HG02759 (cell line): Measurements from ENCODE around the gene ECD.
A peak's percentile ranks its signal among the peaks of the same experiment; 100 is the strongest.

Experiments used
- ATAC-seq: cut with Tn5 transposase; IDR thresholded peaks from one replicate; pipeline ENCODE4 v1.9.1; 2021; ENCODE audit warnings: mild to moderate bottlenecking, moderate library complexity; ENCODE audit not compliant: unreplicated experiment

The ECD gene

GRCh38 chr10:73167783-73168464 is at the start of gene ECD, which contains the start of gene FAM149B1:
Gene ECD (minus strand): TSS chr10:73168008. CDS start chr10:73163937, 4,071 bp downstream.
Gene FAM149B1 (plus strand): TSS chr10:73168119. CDS start chr10:73168340, 221 bp downstream.
- peak; percentile 95 for ATAC-seq

DNA sequence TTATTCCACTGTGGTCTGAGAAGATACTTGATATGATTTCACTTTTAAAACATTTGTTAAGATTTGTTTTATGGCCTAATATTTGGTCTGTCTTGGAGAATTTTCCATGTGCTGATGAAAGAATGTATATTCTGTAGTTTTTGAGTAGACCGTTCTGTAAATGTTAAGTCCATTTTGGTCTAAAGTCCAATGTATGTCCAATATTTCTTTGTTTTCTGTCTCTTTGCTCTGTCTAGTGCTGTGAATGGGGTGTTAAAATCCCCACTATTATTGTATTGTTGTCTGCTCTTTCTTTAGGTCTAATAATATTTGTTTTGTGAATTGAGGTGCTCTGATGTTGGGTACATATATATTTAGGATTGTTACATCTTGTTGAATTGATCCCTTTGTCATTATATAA is 47.9 kb upstream of the ECD start:
- ATAC-seq: no peak

- no peak for ATAC-seq
Observed at GRCh38 chr10:73211106-73211811, 43.5 kb upstream of the ECD start.

- no peak for ATAC-seq
Observed at GRCh38 chr10:73210395-73211105, 42.7 kb upstream of the ECD start.

DNA sequence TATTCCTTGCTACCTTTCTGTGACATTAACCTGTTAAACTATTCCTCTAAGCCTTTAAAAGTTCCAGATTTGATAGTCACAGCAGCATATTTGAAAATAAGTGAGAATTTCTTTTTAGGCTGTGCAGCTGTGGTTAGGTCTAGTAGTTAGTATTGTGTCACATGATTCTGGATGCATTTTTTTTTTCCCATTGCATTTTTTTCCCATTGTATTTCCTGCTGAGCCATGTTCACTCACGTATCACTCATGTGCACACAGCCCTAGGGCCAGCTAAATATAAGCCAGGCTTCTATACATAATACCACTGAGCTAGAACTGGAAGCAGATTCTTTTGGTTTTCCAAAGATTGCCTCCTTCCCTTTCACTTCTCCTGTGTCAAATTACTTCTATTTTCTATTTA is 41.9 kb upstream of the ECD start:
- no peak for ATAC-seq

GRCh38 chr10:73207883-73208282 is 40.1 kb upstream of the ECD start:
- ATAC-seq: no peak

DNA sequence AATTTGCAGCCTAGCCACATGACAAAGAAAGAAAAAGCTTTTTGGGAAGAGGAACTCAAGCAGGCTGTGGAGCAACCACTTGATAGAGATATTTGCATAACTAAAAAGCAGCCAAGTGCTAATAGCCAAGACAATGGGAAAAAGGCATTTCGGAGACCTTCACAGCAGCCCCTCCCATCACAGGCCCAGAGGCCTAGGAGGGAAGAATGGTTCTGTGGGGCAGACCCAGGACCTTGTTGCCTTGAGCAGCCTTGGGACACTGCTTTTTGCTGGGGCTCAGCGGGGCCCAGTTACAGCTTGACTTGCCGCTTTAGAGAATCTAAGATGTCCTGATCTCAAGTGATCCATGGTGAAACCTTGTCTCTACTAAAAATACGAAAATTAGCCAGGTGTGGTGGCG is 38.6 kb upstream of the ECD start:
- ATAC-seq: no peak

GRCh38 chr10:73205890-73206289 is 38.1 kb upstream of the ECD start:
- no peak for ATAC-seq

DNA sequence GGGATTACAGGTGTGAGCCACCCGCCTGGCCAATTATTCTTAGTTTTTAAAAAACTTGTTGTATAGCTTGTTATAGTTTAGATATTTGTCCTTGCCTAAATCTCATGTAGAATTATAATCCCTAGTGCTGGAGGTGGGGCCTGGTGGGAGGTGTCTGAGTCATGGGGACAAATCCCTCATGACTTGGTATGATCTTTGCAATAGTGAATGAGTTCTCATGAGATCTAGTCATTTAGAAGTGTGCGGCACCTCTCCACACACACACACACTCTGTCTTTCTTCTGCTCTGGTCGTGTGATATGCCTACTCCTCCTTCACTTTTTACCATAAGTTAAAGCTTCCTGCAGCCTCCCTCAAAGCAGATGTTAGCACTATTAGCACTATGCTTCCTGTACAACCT is 37.3 kb upstream of the ECD start:
- no peak for ATAC-seq

DNA sequence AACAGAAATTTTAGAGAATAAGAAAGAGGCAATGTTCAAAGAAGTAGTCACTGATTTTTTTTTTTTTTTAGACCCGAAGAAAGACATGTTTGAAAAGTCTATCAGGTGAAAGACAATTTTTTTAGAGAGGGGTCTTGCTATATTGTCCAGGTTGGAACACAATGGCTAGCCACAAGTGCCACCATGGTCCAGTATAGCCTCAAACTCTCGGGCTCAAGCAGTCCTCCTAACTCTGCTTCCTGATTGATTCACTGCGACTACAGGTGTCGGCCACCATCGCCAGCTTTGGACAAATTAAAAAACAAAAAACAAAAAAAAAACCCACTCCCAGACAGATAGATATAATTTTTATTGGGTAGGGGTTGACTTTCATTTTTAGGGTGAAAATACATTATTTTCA is 22.4 kb upstream of the ECD start:
- ATAC-seq: no peak

DNA sequence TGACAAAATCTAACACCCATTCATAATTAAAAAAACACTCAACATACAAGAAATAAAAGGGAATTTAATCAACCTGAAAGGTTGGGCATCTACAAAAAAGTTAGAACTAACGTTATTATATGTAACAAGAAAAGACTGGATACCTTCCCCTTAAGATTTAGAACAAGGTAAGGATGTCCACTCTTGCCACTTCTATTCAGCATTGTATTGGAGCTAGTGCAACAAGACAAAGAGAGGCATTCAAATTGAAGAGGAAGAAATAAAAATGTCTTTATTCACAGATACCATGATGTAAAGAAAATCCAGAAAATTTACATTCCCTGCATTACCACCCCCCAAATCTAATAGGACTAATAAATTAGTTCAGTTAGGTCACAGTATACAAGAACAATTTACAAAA is 18.5 kb upstream of the ECD start:
- ATAC-seq: no peak

- ATAC-seq: no peak
Observed at GRCh38 chr10:73183667-73184281, 16.0 kb upstream of the ECD start.

DNA sequence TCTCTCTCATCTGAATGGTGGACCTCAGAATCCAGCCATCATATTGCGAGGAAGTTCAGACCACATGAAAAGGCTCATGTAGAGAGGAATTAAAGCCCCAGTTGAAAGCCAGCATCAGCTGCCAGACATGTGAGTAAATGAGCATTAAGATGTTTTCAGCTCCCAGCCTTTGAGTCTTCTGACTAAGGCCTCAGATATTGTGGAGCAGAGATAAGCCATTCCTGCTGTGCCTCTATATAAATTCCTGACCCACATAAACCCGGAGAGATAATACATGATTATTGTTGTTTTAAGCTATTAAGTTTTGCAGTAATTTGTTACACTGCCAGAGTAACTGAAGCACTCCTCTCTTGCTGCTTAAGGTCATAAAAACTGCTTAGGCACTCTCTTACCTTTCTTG is 14.8 kb upstream of the ECD start:
- no peak for ATAC-seq

DNA sequence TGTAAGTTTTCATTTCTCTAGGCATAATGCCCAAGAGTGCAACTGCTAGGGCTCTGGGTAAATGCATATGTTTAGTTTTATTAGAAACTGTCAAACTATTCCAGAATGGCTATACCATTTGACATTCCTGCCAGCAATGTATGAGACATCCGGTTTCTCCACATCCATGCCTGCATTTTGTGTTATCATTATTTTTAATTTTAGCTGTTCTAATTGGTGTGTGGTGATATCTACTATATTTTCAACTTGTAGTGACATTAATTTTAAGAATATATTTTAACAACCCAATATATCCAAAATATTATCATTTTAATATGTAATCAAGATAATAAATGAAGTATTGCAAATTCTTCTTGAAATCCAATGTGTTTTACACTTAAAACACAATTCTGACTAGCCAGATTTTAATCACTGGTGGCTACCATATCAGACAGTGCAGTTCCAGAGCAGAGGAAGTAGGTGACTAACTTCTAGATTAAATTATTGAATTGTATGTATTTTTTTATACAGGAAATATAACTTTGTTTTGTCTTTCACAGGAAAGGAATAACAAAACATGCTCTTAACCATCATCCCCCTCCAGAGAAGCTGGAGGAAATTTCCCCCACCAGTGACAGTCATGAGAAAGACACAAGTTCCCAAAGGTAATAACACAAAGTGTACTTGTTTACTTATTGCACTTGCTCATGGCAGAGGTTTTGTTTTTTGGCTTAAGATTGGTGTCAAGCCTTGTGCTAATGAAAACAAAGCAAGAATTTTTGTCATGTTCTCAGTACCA is 6.5 kb upstream of the ECD start:
- no peak for ATAC-seq

DNA sequence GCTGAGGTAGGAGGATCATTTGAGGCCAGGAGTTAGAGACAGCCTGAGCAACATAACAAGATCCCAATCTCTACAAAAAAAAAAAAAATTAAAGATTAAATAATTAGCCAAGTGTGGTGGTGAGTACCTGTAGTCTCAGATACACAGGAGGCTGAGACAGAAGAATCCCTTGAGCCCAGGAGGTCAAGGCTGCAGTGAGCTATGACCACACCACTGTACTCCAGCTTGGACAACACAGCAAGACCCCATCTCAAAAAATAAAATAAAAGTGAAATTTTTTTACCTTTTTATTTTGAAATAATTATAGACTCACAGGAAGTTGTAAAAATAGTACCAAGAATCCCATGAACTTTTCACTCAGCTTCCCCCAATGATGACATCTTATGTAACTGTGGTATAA is 5.1 kb upstream of the ECD start:
- no peak for ATAC-seq

- ATAC-seq: no peak
Observed at GRCh38 chr10:73169320-73169719, 1.5 kb upstream of the ECD start.

- ATAC-seq: peak; percentile 20
Observed at GRCh38 chr10:73168465-73168803, 626 bp upstream of the ECD start.

- ATAC-seq: no peak
Observed at GRCh38 chr10:73167458-73167782, 388 bp downstream of the ECD start.

DNA sequence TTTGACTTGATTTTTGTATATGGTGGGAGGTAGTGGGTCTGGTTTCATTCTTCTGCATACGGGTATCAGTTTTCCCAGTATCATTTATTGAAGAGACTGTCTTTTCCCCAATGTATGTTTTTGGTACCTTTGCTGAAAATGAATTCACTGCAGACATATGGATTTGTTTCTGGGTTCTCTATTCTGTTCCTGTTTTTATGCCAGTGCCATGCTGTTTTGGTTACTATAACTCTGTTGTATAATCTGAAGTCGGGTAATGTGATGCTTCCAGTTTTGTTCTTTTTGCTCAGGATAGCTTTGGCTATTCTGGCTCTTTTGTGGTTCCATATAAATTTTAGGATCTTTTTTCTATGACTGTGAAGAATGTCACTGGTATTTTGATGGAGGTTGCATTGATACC is 836 bp downstream of the ECD start:
- ATAC-seq: no peak

- ATAC-seq: no peak
Observed at GRCh38 chr10:73163096-73163495, 4.7 kb downstream of the ECD start.

GRCh38 chr10:73161662-73162061 is 6.1 kb downstream of the ECD start:
- ATAC-seq: no peak
